PC-9 (cell line): ENCODE results near the gene STAB1. TPM values are rescaled to one million over a fixed set of nuclear protein-coding genes. Genes with fewer than 3 reads are reported as not detected.

Experiments used
- BruUV-seq: library from RNA; stranded (reverse); fragments of 400-500 nt; replicated peaks from 2 replicates; lab custom pipeline; 2021; lab: Mats Ljungman, UMichigan
- CTCF ChIA-PET: fragments of 300-600 bp; sonication (Branson Sonifier 250); formaldehyde crosslinking; loops from one replicate; lab custom pipeline; 2022; ENCODE audit warnings: antibody characterized with exemption; lab: Charles Lee
- POLR2A ChIA-PET: fragments of 300-600 bp; sonication (Branson Sonifier 250); formaldehyde crosslinking; loops from one replicate; lab custom pipeline; 2022; ENCODE audit warnings: antibody characterized with exemption; ENCODE audit not compliant: unreplicated experiment; lab: Charles Lee
- DNase-seq, 2 experiments: peaks; one replicate each; pipeline versions ENCODE4 v3.0.0 to v3.0.0-alpha.2; 2015 to 2022; ENCODE audit warnings: mixed read lengths in 1 of 2
- H2AFZ ChIP-seq: fragments of 200-600 bp; sonication (generic); 2 replicates; pipeline ENCODE4 v1.8.1; 2017; ENCODE audit warnings: antibody characterized with exemption
- H3F3A ChIP-seq: fragments of 200-600 bp; sonication (generic); 2 replicates; pipeline ENCODE4 v1.8.1; 2017; ENCODE audit warnings: antibody characterized with exemption, mild to moderate bottlenecking, low read depth; ENCODE audit not compliant: insufficient read depth
- H3K27ac ChIP-seq: fragments of 200-600 bp; sonication (generic); 2 replicates; pipeline ENCODE4 v1.6.1; 2016; ENCODE audit warnings: mixed run types
- H3K27me3 ChIP-seq: fragments of 200-600 bp; sonication (generic); 2 replicates; pipeline ENCODE4 v1.6.1; 2016; ENCODE audit warnings: low read depth, mixed run types; ENCODE audit not compliant: insufficient read depth
- H3K36me3 ChIP-seq: fragments of 200-600 bp; sonication (generic); 2 replicates; pipeline ENCODE4 v1.6.1; 2016; ENCODE audit warnings: low read depth, mixed run types
- H3K4me1 ChIP-seq: fragments of 200-600 bp; sonication (generic); replicated peaks from 2 replicates; pipeline ENCODE4 v1.6.1; 2016; ENCODE audit warnings: mixed run types; ENCODE audit not compliant: insufficient read depth
- H3K4me2 ChIP-seq: fragments of 200-600 bp; sonication (generic); 2 replicates; pipeline ENCODE4 v1.6.1; 2017; ENCODE audit warnings: mixed run types
- H3K4me3 ChIP-seq: fragments of 200-600 bp; sonication (generic); 2 replicates; pipeline ENCODE4 v1.6.1; 2016; ENCODE audit warnings: mixed run types
- H3K79me2 ChIP-seq: fragments of 200-600 bp; sonication (generic); 2 replicates; pipeline ENCODE4 v1.6.1; 2017; ENCODE audit warnings: low read depth, mixed run types
- H3K9me2 ChIP-seq: fragments of 200-600 bp; sonication (generic); 2 replicates; pipeline ENCODE4 v1.8.1; 2017; ENCODE audit warnings: mild to moderate bottlenecking; ENCODE audit not compliant: insufficient read depth
- H3K9me3 ChIP-seq: fragments of 200-600 bp; sonication (generic); 2 replicates; pipeline ENCODE4 v1.8.1; 2016; ENCODE audit warnings: low read depth; ENCODE audit not compliant: insufficient read depth
- H4K20me1 ChIP-seq: fragments of 200-600 bp; sonication (generic); 2 replicates; pipeline ENCODE4 v1.8.1; 2017; ENCODE audit not compliant: insufficient read depth
- EZH2 ChIP-seq: fragments of 200-600 bp; sonication (generic); IDR thresholded peaks from 2 replicates; pipeline ENCODE4 v1.8.0; 2017; ENCODE audit warnings: antibody characterized with exemption, low read depth
- intact Hi-C: fragments of 100-400 bp; cut with micrococcal nuclease; formaldehyde crosslinking; loops from one replicate; pipeline ENCODE4 v1.10.0; 2022; ENCODE audit not compliant: unreplicated experiment
- total RNA-seq: library from RNA; stranded (reverse); gene quantifications from 2 replicates; pipeline ENCODE4 v1.2.3, GENCODE V29; 2021
- TF ChIP-seq, protein P1 (sequence below): fragments of 200-600 bp; sonication (generic); conservative IDR thresholded peaks from 2 replicates; pipeline ENCODE4 v1.6.1; 2017; ENCODE audit warnings: mixed run types, antibody characterized with exemption, mild to moderate bottlenecking, moderate library complexity

Gene STAB1
- total RNA-seq, 1 experiment from 2014 or later, result 0.04 TPM

DNA sequence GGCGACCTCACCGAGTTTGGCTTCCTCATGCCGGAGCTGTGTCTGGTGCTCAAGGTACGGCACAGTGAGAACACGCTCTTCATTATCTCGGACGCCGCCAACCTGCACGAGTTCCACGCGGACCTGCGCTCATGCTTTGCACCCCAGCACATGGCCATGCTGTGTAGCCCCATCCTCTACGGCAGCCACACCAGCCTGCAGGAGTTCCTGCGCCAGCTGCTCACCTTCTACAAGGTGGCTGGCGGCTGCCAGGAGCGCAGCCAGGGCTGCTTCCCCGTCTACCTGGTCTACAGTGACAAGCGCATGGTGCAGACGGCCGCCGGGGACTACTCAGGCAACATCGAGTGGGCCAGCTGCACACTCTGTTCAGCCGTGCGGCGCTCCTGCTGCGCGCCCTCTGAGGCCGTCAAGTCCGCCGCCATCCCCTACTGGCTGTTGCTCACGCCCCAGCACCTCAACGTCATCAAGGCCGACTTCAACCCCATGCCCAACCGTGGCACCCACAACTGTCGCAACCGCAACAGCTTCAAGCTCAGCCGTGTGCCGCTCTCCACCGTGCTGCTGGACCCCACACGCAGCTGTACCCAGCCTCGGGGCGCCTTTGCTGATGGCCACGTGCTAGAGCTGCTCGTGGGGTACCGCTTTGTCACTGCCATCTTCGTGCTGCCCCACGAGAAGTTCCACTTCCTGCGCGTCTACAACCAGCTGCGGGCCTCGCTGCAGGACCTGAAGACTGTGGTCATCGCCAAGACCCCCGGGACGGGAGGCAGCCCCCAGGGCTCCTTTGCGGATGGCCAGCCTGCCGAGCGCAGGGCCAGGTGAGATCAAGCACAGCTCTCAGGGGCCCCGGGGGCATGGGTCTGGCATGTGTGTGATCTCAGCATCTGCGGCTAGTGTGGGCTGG is 7.1 kb upstream of the STAB1 start:
- no peak overlapping the region for H3K4me3 ChIP-seq
- no peak overlapping the region for H2AFZ ChIP-seq
- H3K27ac ChIP-seq, result no peak overlapping the region
- H3K36me3 ChIP-seq, result no peaks in the 10 kb centered on the region
- no peaks in the 10 kb centered on the region for H3K79me2 ChIP-seq
- no peak for DNase-seq
- no peaks in the 10 kb centered on the region for H3F3A ChIP-seq
- CTCF ChIA-PET, result no interaction called here
- BruUV-seq, result no TSS peak
- POLR2A ChIA-PET, result no interaction called here
- H3K27me3 ChIP-seq, result no peaks in the 10 kb centered on the region
- no peak overlapping the region for H3K4me2 ChIP-seq
- no peaks in the 10 kb centered on the region for H4K20me1 ChIP-seq
- no peaks in the 10 kb centered on the region for H3K9me2 ChIP-seq
- H3K9me3 ChIP-seq, result no peaks in the 10 kb centered on the region
- H3K4me1 ChIP-seq, result no peaks in the 10 kb centered on the region
- TF ChIP-seq, protein P1, sequence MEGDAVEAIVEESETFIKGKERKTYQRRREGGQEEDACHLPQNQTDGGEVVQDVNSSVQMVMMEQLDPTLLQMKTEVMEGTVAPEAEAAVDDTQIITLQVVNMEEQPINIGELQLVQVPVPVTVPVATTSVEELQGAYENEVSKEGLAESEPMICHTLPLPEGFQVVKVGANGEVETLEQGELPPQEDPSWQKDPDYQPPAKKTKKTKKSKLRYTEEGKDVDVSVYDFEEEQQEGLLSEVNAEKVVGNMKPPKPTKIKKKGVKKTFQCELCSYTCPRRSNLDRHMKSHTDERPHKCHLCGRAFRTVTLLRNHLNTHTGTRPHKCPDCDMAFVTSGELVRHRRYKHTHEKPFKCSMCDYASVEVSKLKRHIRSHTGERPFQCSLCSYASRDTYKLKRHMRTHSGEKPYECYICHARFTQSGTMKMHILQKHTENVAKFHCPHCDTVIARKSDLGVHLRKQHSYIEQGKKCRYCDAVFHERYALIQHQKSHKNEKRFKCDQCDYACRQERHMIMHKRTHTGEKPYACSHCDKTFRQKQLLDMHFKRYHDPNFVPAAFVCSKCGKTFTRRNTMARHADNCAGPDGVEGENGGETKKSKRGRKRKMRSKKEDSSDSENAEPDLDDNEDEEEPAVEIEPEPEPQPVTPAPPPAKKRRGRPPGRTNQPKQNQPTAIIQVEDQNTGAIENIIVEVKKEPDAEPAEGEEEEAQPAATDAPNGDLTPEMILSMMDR, result no peak
- no peak for TF ChIP-seq EZH2
- intact Hi-C loops, result no loop called here

DNA sequence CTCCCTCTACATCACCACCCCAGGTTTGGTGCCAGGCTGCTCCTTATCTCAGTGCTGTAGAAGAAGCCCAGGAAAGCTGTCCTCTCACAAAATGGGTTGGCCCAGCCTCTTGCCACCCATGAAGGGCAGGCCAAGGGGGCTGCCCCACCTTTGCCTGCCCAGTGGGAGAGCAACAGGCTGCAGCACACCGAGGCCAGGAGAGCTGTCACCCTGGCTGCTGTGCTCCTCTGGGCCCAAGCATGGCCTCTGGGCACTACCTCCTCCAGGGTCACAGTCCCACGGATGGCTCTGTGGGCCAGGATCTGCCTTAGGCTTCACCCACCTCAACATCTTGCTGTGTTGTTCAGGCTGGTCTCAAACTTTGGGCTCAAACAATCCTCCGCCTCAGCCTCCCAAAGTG is 6.4 kb upstream of the STAB1 start:
- H3K27me3 ChIP-seq, result no peaks in the 10 kb centered on the region
- CTCF ChIA-PET, result no interaction called here
- no peaks in the 10 kb centered on the region for H3K4me1 ChIP-seq
- no peaks in the 10 kb centered on the region for H4K20me1 ChIP-seq
- no peaks in the 10 kb centered on the region for H3K9me3 ChIP-seq
- H2AFZ ChIP-seq, result no peak overlapping the region
- DNase-seq, result no peak
- H3K36me3 ChIP-seq, result no peaks in the 10 kb centered on the region
- intact Hi-C loops, result no loop called here
- H3K4me3 ChIP-seq, result no peak overlapping the region
- H3K9me2 ChIP-seq, result no peaks in the 10 kb centered on the region
- BruUV-seq, result no TSS peak
- H3K4me2 ChIP-seq, result no peak overlapping the region
- POLR2A ChIA-PET, result no interaction called here
- H3K27ac ChIP-seq, result no peak overlapping the region
- H3K79me2 ChIP-seq, result no peaks in the 10 kb centered on the region
- no peaks in the 10 kb centered on the region for H3F3A ChIP-seq
- TF ChIP-seq EZH2, result no peak
- TF ChIP-seq, protein P1, result no peak

DNA sequence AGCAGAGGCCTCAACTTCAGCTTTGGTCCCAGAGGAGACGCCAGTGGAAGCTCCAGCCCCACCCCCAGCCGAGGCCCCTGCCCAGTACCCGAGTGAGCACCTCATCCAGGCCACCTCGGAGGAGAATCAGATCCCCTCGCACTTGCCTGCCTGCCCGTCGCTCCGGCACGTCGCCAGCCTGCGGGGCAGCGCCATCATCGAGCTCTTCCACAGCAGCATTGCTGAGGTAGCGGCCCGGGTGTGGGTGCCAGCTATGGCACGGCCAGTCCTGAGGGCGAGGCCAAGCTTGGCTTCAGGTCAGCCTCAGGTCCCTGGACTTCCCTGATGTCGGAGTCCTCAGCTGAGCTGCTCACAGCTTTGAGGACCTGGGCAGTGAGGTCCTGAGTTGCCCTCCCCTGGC is 5.7 kb upstream of the STAB1 start:
- H3K79me2 ChIP-seq, result no peaks in the 10 kb centered on the region
- CTCF ChIA-PET, result no interaction called here
- H3K9me2 ChIP-seq, result no peaks in the 10 kb centered on the region
- H2AFZ ChIP-seq, result no peak overlapping the region
- H4K20me1 ChIP-seq, result no peaks in the 10 kb centered on the region
- no peaks in the 10 kb centered on the region for H3K27me3 ChIP-seq
- no peaks in the 10 kb centered on the region for H3F3A ChIP-seq
- H3K4me3 ChIP-seq, result no peak overlapping the region
- no peaks in the 10 kb centered on the region for H3K36me3 ChIP-seq
- no peak overlapping the region for H3K27ac ChIP-seq
- DNase-seq, result no peak
- BruUV-seq, result no TSS peak
- POLR2A ChIA-PET, result interaction anchor here (0.5 to 0.7 kb wide), 2 partner anchors 47 to 449 kb away, joined by 3 read pairs; no protein-coding TSS in a partner anchor
- no peaks in the 10 kb centered on the region for H3K9me3 ChIP-seq
- no peak for TF ChIP-seq EZH2
- TF ChIP-seq, protein P1, result no peak
- no peak overlapping the region for H3K4me2 ChIP-seq
- intact Hi-C loops, result no loop called here
- H3K4me1 ChIP-seq, result no peaks in the 10 kb centered on the region
